ENCODE data around the gene SLC52A1.

- TF ChIP-seq CTCF (IDR thresholded peaks at IDR 0.05) (no peak), GABPA (IDR thresholded peaks at IDR 0.05; ENCODE audit: low read depth) (no peak), JUND (IDR thresholded peaks at IDR 0.05) (no peak), REST (IDR thresholded peaks at IDR 0.05; ENCODE audit: low read depth, low read length) (no peak), RAD21 (IDR thresholded peaks at IDR 0.05; ENCODE audit: low read length) (no peak), RFX5 (IDR thresholded peaks at IDR 0.05; ENCODE audit: low read length) (no peak), SMC3 (IDR thresholded peaks at IDR 0.05; ENCODE audit: low read depth, low read length) (no peak), NFIC (IDR thresholded peaks at IDR 0.05; ENCODE audit: borderline replicate concordance) (no peak)
Observed at GRCh38 chr17:5044630-5045029, 9.4 kb upstream of the SLC52A1 start.

All from SK-N-SH (cell line).